ENCODE measurements around the gene TMEM154. TPM values are rescaled to one million over a fixed set of nuclear protein-coding genes. Genes with fewer than 3 reads are reported as not detected.

Gene TMEM154
- total and polyA plus RNA-seq, 9 donors = 0.11 to 1.5 (median 0.53) TPM

GRCh38 chr4:152605641-152606335 lies 74.0 kb downstream of the TMEM154 start:
- TF ChIP-seq POLR2A (IDR thresholded peaks at IDR 0.05) = no peak
- no peak for TF ChIP-seq EP300 (IDR thresholded peaks at IDR 0.05)
- Histone ChIP-seq H3K4me1 (ENCODE audit: insufficient read depth) (no peaks in the 10 kb centered on the region), H3K4me3 (no peak overlapping the region), H3K9me3 (no peaks in the 10 kb centered on the region), H3K36me3 (no peaks in the 10 kb centered on the region), H3K27me3 (no peaks in the 10 kb centered on the region), H3K27ac (no peak overlapping the region)
- intact Hi-C loops (cut with DNase I) = no loop called here
- WGBS, 3 donors = 68 to 79% (median 76%) methylated on average over 10 of the region's 10 CpGs
- DNase-seq = no peak

- Histone ChIP-seq H3K4me3 (no peak overlapping the region), H3K9me3 (no peaks in the 10 kb centered on the region), H3K27me3 (no peaks in the 10 kb centered on the region), H3K36me3 (no peaks in the 10 kb centered on the region), H3K27ac (no peak overlapping the region), H3K4me1 (ENCODE audit: insufficient read depth) (no peaks in the 10 kb centered on the region)
- 79 to 91% (median 88%) methylated on average over 2 of the region's 2 CpGs for WGBS, 3 donors
- intact Hi-C loops (cut with DNase I) = no loop called here
- no peak for DNase-seq
- no peak for TF ChIP-seq EP300 (IDR thresholded peaks at IDR 0.05)
- TF ChIP-seq POLR2A (IDR thresholded peaks at IDR 0.05) = no peak
- TF ChIP-seq CTCF (IDR thresholded peaks at IDR 0.05) = no peak
Observed at GRCh38 chr4:152605031-152605430, 74.8 kb downstream of the TMEM154 start.

GRCh38 chr4:152601156-152601555 lies 78.6 kb downstream of the TMEM154 start:
- no peaks in the 10 kb centered on the region for H3K4me1 ChIP-seq (ENCODE audit: insufficient read depth)
- no peaks in the 10 kb centered on the region for H3K27me3 ChIP-seq
- DNase-seq = no peak
- no peak for TF ChIP-seq CTCF (IDR thresholded peaks at IDR 0.05)
- no peak overlapping the region for H3K27ac ChIP-seq
- WGBS, 3 donors = 65 to 75% (median 69%) methylated on average over 5 of the region's 5 CpGs
- H3K4me3 ChIP-seq = no peak overlapping the region
- intact Hi-C loops (cut with DNase I) = no loop called here
- H3K36me3 ChIP-seq = no peaks in the 10 kb centered on the region
- no peaks in the 10 kb centered on the region for H3K9me3 ChIP-seq

GRCh38 chr4:152599636-152600035 lies 80.2 kb downstream of the TMEM154 start:
- intact Hi-C loops (cut with DNase I) = no loop called here
- H3K36me3 ChIP-seq = no peaks in the 10 kb centered on the region
- DNase-seq = no peak

More at GRCh38 chr4:152599636-152600035, 80.2 kb downstream of the TMEM154 start:
- TF ChIP-seq EP300 (IDR thresholded peaks at IDR 0.05) (no peak), CTCF (IDR thresholded peaks at IDR 0.05) (no peak), POLR2A (IDR thresholded peaks at IDR 0.05) (no peak)
- WGBS, 3 donors = 72 to 80% (median 79%) methylated on average over 1 of the region's 1 CpG
- H3K27me3 ChIP-seq = no peaks in the 10 kb centered on the region
- no peak overlapping the region for H3K27ac ChIP-seq
- H3K4me1 ChIP-seq (ENCODE audit: insufficient read depth) = no peaks in the 10 kb centered on the region
- no peak overlapping the region for H3K4me3 ChIP-seq
- no peaks in the 10 kb centered on the region for H3K9me3 ChIP-seq

Measured in ovary (tissue), 9 donors.